Measurements from ENCODE around the gene VTI1A.

DNA sequence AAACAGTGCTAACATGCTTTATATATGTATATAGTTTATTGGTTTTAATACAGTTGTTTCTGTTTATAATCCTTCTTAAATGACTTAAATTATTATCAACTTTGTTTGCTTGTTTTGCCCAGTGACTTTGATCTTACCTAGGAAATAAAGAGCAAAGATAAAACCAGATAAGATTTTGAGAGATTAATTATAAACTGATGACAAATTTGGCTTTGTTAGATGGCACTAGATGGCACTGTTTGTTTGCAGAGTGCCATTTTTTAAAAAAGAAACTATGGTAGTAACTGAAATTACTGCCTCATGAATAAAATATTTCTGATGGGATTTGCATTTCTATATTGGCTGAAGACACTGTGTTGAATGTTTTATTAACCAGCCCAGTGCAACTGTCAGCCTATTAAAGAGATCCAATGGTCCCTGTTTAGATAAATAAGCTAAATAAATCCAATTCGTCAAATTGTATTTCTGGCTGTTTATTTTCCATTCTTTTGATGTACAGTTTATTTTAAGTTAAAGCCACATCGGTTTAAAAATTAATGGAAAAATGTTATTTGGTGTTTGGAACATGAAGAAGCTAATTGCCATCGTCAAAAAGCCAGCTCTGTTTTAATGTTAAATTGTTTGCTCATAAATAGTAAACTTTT is 28.7 kb downstream of the VTI1A start:
- TF ChIP-seq, protein P1, sequence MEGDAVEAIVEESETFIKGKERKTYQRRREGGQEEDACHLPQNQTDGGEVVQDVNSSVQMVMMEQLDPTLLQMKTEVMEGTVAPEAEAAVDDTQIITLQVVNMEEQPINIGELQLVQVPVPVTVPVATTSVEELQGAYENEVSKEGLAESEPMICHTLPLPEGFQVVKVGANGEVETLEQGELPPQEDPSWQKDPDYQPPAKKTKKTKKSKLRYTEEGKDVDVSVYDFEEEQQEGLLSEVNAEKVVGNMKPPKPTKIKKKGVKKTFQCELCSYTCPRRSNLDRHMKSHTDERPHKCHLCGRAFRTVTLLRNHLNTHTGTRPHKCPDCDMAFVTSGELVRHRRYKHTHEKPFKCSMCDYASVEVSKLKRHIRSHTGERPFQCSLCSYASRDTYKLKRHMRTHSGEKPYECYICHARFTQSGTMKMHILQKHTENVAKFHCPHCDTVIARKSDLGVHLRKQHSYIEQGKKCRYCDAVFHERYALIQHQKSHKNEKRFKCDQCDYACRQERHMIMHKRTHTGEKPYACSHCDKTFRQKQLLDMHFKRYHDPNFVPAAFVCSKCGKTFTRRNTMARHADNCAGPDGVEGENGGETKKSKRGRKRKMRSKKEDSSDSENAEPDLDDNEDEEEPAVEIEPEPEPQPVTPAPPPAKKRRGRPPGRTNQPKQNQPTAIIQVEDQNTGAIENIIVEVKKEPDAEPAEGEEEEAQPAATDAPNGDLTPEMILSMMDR (conservative IDR thresholded peaks at IDR 0.05): peak; percentile 68
- no peak for TF ChIP-seq EZH2 (IDR thresholded peaks at IDR 0.05; ENCODE audit: low read depth)
